GM18951 (cell line): ENCODE data around the gene FRMD7.
"Not testable (repeated sequence)": the region's sequence is repeated elsewhere in the genome, so short reads cannot be mapped to it uniquely, and the experiment has no call there.

Experiments used
- POLR2A ChIP-seq: IDR thresholded peaks from 4 replicates; pipeline ENCODE4 v1.6.1; 2011; ENCODE audit warnings: mild to moderate bottlenecking; ENCODE audit not compliant: insufficient read length, insufficient read depth; ENCODE audit errors: extremely low read depth
- in situ Hi-C: fragments of 300-500 bp; cut with MboI; formaldehyde crosslinking; loops from one replicate; pipeline ENCODE4 v1.12.0; 2022; ENCODE audit warnings: low sequenced_read_pairs, mixed read lengths, inconsistent platforms; ENCODE audit not compliant: unreplicated experiment

Gene FRMD7, protein sequence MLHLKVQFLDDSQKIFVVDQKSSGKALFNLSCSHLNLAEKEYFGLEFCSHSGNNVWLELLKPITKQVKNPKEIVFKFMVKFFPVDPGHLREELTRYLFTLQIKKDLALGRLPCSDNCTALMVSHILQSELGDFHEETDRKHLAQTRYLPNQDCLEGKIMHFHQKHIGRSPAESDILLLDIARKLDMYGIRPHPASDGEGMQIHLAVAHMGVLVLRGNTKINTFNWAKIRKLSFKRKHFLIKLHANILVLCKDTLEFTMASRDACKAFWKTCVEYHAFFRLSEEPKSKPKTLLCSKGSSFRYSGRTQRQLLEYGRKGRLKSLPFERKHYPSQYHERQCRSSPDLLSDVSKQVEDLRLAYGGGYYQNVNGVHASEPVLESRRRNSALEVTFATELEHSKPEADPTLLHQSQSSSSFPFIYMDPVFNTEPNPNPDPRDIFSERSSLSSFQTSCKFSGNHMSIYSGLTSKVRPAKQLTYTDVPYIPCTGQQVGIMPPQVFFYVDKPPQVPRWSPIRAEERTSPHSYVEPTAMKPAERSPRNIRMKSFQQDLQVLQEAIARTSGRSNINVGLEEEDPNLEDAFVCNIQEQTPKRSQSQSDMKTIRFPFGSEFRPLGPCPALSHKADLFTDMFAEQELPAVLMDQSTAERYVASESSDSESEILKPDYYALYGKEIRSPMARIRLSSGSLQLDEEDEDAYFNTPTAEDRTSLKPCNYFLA

GRCh38 chrX:132127743-132128142 lies at the start of gene FRMD7:
Gene FRMD7 (minus strand): TSS chrX:132128020. CDS start chrX:132127844, 176 bp downstream.
- TF ChIP-seq POLR2A = no peak

DNA sequence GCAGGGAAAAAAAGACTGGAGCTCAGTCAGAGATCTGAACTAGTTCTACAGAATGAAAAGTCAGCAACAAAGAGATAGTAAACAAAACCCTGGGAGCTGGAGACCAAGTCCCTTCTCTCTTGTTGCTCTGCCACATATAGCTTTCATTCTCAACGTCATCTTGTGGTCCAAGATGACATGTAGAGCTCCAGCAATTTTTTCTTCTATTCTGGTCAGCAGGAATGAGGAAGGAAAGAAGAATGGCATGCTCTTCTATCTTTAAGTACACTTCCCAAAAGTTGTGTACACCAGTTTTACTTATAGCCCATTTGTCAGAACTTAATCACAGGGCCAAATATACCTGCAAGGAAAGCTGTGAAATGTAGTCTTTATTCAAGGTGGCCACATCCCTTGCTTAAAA lies 45.8 kb upstream of the FRMD7 start:
- no peak for TF ChIP-seq POLR2A
- in situ Hi-C loops = no loop called here

More at GRCh38 chrX:132127743-132128142, at the start of gene FRMD7:
- in situ Hi-C loops = no loop called here

DNA sequence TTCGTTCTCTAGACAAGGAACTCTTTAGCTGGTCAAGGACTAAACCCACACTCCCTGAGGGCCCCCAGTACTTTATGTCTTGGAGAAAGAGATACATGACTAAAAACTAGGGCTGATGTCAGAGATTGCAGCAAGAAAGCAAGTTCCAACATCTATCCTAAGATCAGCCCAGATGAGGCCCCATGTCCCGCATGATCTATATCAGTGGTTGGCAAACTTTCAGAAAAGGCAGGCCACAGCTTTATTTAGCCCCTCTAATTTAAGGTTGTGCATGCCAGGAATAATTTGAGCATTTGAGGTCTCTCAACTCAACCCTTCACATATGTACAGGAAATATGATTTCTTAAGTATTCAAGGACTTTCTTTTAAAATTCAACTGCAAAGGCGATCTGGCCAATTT lies 44.1 kb upstream of the FRMD7 start:
- TF ChIP-seq POLR2A = no peak

DNA sequence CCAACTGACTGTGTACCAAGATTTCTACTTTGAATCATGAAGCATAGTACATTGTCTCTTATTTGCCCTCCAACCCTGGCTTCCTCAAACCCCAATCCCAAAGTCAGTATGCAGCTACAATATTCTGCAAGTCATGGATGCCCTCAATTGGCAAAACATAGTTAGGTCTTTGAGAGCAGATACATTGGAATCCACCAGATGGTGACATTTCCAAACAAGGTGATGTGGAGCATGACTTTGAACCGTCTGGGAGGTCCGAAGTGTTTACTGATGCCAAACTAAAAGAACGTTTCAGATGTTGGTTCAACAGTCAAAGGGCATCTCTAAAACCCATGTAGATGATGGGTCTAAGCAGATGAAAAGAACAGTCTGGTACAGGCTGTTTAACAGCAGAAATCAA lies 43.7 kb upstream of the FRMD7 start:
- in situ Hi-C loops = no loop called here
- TF ChIP-seq POLR2A = no peak

More for the DNA sequence above, 44.1 kb upstream of the FRMD7 start:
- in situ Hi-C loops = no loop called here

DNA sequence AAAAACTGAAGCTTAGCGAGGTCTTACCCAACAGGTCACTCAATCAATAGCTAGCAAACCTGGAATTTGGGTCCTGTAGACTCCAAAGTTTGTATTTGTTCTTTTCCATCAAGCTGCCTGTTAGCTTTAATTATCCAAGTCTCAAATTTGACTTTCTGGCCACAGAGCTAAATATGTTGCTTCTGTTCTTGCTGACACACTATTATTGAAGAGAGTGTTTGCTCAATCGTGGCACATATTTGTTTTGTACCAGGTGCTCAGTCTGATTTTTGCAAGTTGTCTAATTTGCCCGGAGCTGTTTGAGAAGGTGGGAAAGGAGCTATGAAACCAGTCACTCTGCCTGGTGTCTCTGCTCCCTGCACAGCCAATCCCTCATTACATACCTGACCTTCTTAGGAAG lies 41.7 kb upstream of the FRMD7 start:
- no peak for TF ChIP-seq POLR2A
- in situ Hi-C loops = no loop called here

GRCh38 chrX:132165651-132166050 lies 37.8 kb upstream of the FRMD7 start:
- TF ChIP-seq POLR2A = no peak
- in situ Hi-C loops = no loop called here

DNA sequence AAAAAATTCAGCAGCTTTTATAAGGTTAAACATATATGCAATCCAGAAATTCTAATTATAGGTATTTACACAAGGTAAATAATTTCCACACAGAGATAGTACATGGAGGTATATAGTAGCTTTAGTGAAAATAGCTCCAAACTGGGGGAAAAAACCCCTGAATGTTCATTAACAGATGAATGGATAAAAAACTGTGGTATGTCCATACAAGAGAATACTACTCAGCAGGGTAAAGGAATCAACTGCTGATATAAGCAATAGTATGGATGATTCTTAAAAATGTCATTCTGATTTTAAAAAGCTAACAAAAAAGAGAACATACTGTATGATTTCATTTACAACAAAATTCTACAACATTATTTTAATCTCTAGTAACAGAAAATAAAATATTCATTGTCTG lies 37.2 kb upstream of the FRMD7 start:
- no peak for TF ChIP-seq POLR2A
- in situ Hi-C loops = no loop called here

- in situ Hi-C loops = not testable (repeated sequence)
These were observed 35.3 kb upstream of the FRMD7 start for GRCh38 chrX:132163094-132163493.

DNA sequence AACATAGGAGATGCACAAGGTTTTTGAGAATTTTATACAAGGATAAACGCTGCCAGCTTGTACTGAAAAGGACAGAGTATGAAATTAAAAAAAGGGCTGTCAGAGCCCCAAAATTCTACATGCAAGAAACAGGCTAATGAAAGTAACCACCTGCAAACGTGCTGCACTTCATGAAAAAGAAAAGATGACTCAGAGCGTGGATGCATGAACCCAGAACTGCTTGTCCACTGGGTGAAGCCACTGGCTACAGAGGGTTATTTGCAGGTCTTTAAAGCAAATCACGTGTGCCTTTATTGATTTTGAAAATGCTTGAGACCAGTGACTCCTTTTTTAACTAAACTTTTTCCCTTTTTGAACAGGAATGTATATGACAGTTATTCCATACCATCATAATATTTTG lies 25.3 kb upstream of the FRMD7 start:
- in situ Hi-C loops = no loop called here
- TF ChIP-seq POLR2A = no peak

DNA sequence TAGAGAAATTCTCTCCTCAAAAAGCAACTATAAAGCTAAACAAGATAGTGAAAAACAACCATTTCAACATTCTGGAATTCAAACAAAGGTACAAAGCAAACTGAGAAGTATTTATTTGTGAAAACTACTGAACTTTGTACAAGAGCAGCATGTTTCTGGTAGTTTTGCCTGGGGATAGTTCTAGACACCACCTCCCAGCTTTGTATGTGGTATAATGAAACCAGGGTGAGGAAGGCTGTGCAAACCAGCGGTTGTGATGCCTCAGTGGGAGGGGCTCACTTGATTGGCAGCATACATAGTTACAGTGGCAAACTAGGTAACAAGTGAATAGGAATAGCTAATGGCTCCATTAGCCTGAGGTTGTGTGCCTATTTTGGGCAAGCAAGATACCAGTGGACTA lies 18.6 kb upstream of the FRMD7 start:
- in situ Hi-C loops = no loop called here
- no peak for TF ChIP-seq POLR2A

GRCh38 chrX:132144061-132144460 lies 16.2 kb upstream of the FRMD7 start:
- in situ Hi-C loops = no loop called here
- TF ChIP-seq POLR2A = no peak

- TF ChIP-seq POLR2A = no peak
- in situ Hi-C loops = no loop called here
These were observed 1.9 kb downstream of the FRMD7 start for GRCh38 chrX:132125906-132126305.

- TF ChIP-seq POLR2A = no peak
- in situ Hi-C loops = no loop called here
These were observed 6.9 kb downstream of the FRMD7 start for GRCh38 chrX:132120913-132121312.
